ENCODE data around the gene ATP5PD.

- no peak for TF ChIP-seq POLR2AphosphoS5 (IDR thresholded peaks at IDR 0.05; ENCODE audit: low read depth, low read length)
- no peak for TF ChIP-seq POLR2A (IDR thresholded peaks at IDR 0.05; ENCODE audit: low read depth, low read length)
- TF ChIP-seq SPI1 (IDR thresholded peaks at IDR 0.05; ENCODE audit: low read depth, low read length): no peak
Observed at GRCh38 chr17:75096082-75096625, 49.4 kb upstream of the ATP5PD start.
